ENCODE results near the gene FXYD4. TPM values are rescaled to one million over a fixed set of nuclear protein-coding genes. Genes with fewer than 3 reads are reported as not detected.

FXYD4 gene
- total RNA-seq, 1 donor from 2014 or later = not detected

- no peak for TF ChIP-seq CTCF (conservative IDR thresholded peaks at IDR 0.05; ENCODE audit: low read depth, low read length)
- DNase-seq (ENCODE audit: low read depth) = no peak
Observed at GRCh38 chr10:43384252-43385221, 13.1 kb downstream of the FXYD4 start.

GRCh38 chr10:43385412-43386004 is 14.1 kb downstream of the FXYD4 start:
- DNase-seq (ENCODE audit: low read depth) = no peak
- no peak overlapping the region for H3K4me3 ChIP-seq (ENCODE audit: low read depth, low read length)
- TF ChIP-seq CTCF (conservative IDR thresholded peaks at IDR 0.05; ENCODE audit: low read depth, low read length) = no peak

More at GRCh38 chr10:43384252-43385221, 13.1 kb downstream of the FXYD4 start:
- H3K4me3 ChIP-seq (ENCODE audit: low read depth, low read length) = no peak overlapping the region

- no peak for DNase-seq (ENCODE audit: low read depth)
- no peak for TF ChIP-seq CTCF (conservative IDR thresholded peaks at IDR 0.05; ENCODE audit: low read depth, low read length)
Observed at GRCh38 chr10:43386549-43386948, 15.1 kb downstream of the FXYD4 start.

GRCh38 chr10:43386981-43387677 is 15.7 kb downstream of the FXYD4 start:
- H3K4me3 ChIP-seq (ENCODE audit: low read depth, low read length) = no peak overlapping the region
- no peak for DNase-seq (ENCODE audit: low read depth)
- TF ChIP-seq CTCF (conservative IDR thresholded peaks at IDR 0.05; ENCODE audit: low read depth, low read length) = no peak

More at GRCh38 chr10:43386549-43386948, 15.1 kb downstream of the FXYD4 start:
- H3K4me3 ChIP-seq (ENCODE audit: low read depth, low read length) = no peak overlapping the region

- DNase-seq (ENCODE audit: low read depth) = no peak
- no peak overlapping the region for H3K4me3 ChIP-seq (ENCODE audit: low read depth, low read length)
- TF ChIP-seq CTCF (conservative IDR thresholded peaks at IDR 0.05; ENCODE audit: low read depth, low read length) = no peak
Observed at GRCh38 chr10:43387678-43388032, 16.2 kb downstream of the FXYD4 start.

GRCh38 chr10:43389867-43390266 is 18.4 kb downstream of the FXYD4 start:
- TF ChIP-seq CTCF (conservative IDR thresholded peaks at IDR 0.05; ENCODE audit: low read depth, low read length) = no peak
- no peak overlapping the region for H3K4me3 ChIP-seq (ENCODE audit: low read depth, low read length)
- no peak for DNase-seq (ENCODE audit: low read depth)

Measured in epithelial cell of proximal tubule (primary cell).